ENCODE data around the gene IGFBP1. TPM values are rescaled to one million over a fixed set of nuclear protein-coding genes. Genes with fewer than 3 reads are reported as not detected.
"Not testable (repeated sequence)": the region's sequence is repeated elsewhere in the genome, so short reads cannot be mapped to it uniquely, and the experiment has no call there.

IGFBP1 gene
- total RNA-seq, 3 donors from 2014 or later, result not detected

DNA sequence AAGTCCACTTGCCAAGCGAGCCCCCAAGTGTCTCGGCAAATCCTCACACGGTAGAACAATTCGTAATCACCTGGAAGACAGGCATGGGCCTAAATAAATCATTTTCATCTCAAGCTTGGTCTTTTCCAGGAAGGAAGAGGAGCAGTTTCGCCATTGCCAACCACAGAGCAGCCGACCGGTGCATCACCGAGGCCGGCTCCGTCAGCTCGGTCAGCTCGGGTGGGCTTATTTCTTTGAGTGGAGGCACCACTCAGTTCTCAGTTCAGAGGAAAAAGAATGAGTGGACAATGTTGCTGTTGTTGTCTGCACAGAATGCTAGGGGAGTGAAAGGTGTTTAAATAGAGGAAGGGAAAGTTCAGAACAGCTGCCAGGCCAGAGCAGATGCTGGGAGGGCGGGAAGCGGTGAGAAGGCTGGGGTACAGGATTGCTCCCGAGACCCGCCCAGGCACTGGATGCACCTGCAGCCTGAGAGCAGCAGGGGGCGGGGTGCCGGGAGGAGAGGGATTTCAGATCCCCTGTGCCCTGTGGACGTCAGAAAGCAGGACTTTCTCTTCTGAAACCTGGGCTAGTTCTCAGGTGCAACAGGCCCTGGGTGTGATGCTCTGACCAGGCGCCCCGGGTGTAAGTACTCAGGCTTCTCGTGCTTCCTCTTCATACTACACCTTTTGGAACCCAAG is 50.5 kb downstream of the IGFBP1 start:
- H3K4me3 ChIP-seq, result no peak overlapping the region
- H3K36me3 ChIP-seq (ENCODE audit: low read depth), result no peaks in the 10 kb centered on the region
- intact Hi-C loops (cut with DNase I, micrococcal nuclease), result no loop called here
- no peak for ATAC-seq
- DNase-seq, result no peak
- H3K4me1 ChIP-seq (ENCODE audit: low read depth), result no peaks in the 10 kb centered on the region
- no peaks in the 10 kb centered on the region for H3K9me3 ChIP-seq
- TF ChIP-seq, protein P1, sequence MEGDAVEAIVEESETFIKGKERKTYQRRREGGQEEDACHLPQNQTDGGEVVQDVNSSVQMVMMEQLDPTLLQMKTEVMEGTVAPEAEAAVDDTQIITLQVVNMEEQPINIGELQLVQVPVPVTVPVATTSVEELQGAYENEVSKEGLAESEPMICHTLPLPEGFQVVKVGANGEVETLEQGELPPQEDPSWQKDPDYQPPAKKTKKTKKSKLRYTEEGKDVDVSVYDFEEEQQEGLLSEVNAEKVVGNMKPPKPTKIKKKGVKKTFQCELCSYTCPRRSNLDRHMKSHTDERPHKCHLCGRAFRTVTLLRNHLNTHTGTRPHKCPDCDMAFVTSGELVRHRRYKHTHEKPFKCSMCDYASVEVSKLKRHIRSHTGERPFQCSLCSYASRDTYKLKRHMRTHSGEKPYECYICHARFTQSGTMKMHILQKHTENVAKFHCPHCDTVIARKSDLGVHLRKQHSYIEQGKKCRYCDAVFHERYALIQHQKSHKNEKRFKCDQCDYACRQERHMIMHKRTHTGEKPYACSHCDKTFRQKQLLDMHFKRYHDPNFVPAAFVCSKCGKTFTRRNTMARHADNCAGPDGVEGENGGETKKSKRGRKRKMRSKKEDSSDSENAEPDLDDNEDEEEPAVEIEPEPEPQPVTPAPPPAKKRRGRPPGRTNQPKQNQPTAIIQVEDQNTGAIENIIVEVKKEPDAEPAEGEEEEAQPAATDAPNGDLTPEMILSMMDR (IDR thresholded peaks at IDR 0.05), result no peak

DNA sequence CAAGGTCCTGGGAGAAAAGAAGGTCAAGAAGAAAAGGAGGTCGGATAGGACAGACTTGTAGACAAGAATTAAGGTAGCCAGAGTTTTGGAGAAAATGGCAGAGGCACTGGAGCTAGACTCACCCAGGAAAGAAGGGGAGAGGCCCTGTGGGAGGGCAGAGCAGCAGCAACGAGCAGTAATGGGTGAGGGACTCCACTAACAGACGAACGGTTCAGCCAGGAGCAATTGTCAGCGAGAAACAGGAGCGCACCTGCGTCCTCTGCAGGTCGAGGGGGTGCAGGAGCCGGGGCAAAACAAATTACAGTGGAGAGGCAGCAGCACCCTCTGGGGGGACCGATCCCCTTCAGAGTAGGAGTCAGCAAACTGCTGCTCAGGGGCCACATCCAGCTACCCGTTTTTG is 51.3 kb downstream of the IGFBP1 start:
- TF ChIP-seq, protein P1 (IDR thresholded peaks at IDR 0.05), result no peak
- no peak for ATAC-seq
- intact Hi-C loops (cut with DNase I, micrococcal nuclease), result no loop called here

DNA sequence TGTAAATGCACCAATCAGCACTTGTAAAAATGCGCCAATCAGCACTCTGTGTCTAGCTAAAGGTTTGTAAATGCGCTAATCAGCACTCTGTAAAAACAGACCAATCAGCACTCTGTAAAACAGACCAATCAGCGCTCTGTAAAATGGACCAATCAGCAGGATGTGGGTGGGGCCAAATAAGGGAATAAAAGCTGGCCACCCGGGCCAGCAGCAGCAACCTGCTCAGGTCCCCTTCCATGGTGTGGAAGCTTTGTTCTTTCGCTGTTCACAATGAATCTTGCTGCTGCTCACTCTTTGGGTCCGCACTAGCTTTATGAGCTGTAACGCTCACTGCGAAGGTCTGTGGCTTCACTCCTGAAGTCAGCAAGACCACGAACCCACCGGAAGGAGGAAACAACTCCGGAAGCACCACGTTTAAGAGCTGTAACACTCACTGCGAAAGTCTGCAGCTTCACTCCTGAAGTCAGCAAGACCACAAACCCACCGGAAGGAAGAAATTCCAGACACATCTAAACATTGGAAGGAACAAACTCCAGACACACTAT is 52.0 kb downstream of the IGFBP1 start:
- H3K4me3 ChIP-seq; H3K36me3 ChIP-seq (ENCODE audit: low read depth); H3K4me1 ChIP-seq (ENCODE audit: low read depth); DNase-seq; ATAC-seq; intact Hi-C loops (cut with DNase I, micrococcal nuclease); H3K9me3 ChIP-seq: not testable (repeated sequence)

More for the DNA sequence above, 51.3 kb downstream of the IGFBP1 start:
- DNase-seq, result no peak
- H3K36me3 ChIP-seq (ENCODE audit: low read depth), result no peaks in the 10 kb centered on the region
- H3K4me3 ChIP-seq, result no peak overlapping the region
- H3K4me1 ChIP-seq (ENCODE audit: low read depth), result no peaks in the 10 kb centered on the region
- no peaks in the 10 kb centered on the region for H3K9me3 ChIP-seq

DNA sequence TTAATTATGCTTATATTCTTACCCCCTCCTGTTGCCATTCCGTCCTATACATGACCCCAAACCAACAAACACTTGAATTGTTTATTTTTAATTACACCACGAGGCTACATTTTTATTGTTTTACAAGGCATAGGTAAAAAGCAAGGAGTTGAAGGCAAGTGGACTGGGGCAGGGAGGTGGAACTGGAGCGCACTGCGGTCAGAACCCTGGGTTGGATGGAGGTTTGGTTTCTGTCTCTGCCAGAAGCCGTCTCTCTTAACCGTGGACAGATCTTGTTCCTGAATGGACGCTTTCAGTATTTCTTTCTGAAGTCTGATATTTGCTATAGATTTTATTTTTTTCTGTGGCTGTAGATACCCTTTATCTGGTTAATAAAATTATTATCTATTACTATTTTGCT is 52.7 kb downstream of the IGFBP1 start:
- ATAC-seq (no peak), DNase-seq (no peak)
- TF ChIP-seq, protein P1 (IDR thresholded peaks at IDR 0.05), result no peak
- no peak overlapping the region for H3K4me3 ChIP-seq
- no peaks in the 10 kb centered on the region for H3K4me1 ChIP-seq (ENCODE audit: low read depth)
- intact Hi-C loops (cut with DNase I, micrococcal nuclease), result no loop called here
- no peaks in the 10 kb centered on the region for H3K9me3 ChIP-seq
- H3K36me3 ChIP-seq (ENCODE audit: low read depth), result no peaks in the 10 kb centered on the region

Other genes starting within 250 kb of the IGFBP1 start
- gene CCDC201, start 15.4 kb upstream of the IGFBP1 start, total RNA-seq, result not detected
- 10 to 100 TPM; 27.0 to 41.5 (median 40.6) TPM for gene IGFBP3, start 32.8 kb downstream of the IGFBP1 start, total RNA-seq

All from mucosa of descending colon (tissue), 3 donors.